Measurements from ENCODE around the gene SSBP4. TPM values are rescaled to one million over a fixed set of nuclear protein-coding genes. Genes with fewer than 3 reads are reported as not detected.
A peak's percentile ranks its signal among the peaks of the same experiment; 100 is the strongest.

The SSBP4 gene
- total RNA-seq, 1 donor from 2014 or later = 119 TPM

GRCh38 chr19:18450021-18450930, 31.1 kb downstream of the SSBP4 start:
- H3K4me3 ChIP-seq (ENCODE audit: low read depth, low read length) = no peak overlapping the region
- no peak for TF ChIP-seq CTCF (conservative IDR thresholded peaks at IDR 0.05; ENCODE audit: low read depth, low read length)
- DNase-seq (ENCODE audit: low read depth) = no peak

DNA sequence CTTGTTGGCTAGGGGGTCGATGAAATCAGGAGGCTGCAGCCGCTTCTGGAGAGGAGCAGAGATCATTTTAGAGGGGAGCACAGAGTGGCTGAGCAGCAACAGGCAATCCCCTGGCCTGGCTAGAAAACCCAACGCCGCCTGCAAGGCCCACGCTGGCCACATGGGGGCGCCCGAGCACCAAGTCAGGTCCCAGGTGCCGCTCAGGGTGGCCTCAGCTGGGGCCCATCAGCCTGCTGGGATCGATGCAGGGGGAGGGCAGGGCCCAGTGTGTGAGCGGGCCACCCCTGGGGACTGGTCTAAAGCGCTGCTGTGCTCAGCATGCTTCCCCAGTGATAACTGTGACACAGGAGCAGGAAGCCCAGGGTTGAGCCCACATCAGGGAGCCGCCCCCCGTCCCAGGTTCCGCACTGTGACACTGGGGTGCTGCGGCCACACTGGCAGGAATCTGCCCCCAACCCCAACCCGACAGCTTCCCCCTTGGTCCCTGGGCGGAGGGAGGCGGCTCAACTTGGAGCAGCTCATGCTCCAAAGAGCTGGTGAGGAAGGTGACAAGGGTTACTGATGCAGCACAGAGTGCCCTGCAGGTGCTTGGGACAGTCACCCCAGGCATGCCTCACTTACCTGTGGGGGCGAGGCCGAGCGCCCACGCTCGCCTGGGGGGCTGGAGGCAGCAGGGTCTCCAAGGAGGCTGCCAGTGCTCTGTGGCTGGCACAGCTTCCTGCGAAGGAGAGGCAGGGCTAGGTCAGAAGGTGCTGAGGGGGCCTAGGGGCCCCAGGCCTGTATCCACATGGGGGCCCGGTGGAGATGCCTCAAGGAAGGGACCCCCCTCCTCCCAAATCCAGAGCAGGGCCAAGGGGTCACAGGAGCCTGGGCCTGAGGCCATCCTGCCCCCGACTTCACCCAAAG, 32.0 kb downstream of the SSBP4 start:
- DNase-seq (ENCODE audit: low read depth) = no peak
- TF ChIP-seq CTCF (conservative IDR thresholded peaks at IDR 0.05; ENCODE audit: low read depth, low read length) = peak; percentile 90
- H3K4me3 ChIP-seq (ENCODE audit: low read depth, low read length) = no peak overlapping the region

DNA sequence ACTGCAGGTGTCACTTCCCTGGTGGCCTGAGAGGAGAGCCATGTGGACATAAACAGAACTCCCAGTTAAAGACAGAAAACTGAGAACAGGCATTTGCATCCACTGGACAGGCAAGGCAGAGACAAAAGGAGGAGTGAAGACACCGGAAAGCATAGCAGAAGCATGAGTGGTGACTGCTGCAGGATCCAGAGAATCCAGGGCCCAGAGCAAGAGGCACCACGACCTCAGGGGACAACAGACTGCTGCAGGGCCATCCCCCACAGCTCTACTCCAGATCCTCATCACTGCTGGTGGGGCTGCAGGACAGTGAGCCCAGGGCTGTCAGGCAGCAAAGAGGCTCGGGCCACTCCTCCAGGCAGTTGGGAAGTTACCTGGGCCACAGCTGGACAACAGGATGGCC, 33.2 kb downstream of the SSBP4 start:
- no peak for DNase-seq (ENCODE audit: low read depth)
- no peak overlapping the region for H3K4me3 ChIP-seq (ENCODE audit: low read depth, low read length)
- no peak for TF ChIP-seq CTCF (conservative IDR thresholded peaks at IDR 0.05; ENCODE audit: low read depth, low read length)

- TF ChIP-seq CTCF (conservative IDR thresholded peaks at IDR 0.05; ENCODE audit: low read depth, low read length) = no peak
- DNase-seq (ENCODE audit: low read depth) = no peak
- H3K4me3 ChIP-seq (ENCODE audit: low read depth, low read length) = no peak overlapping the region
These were observed 34.2 kb downstream of the SSBP4 start for GRCh38 chr19:18453269-18454024.

- no peak overlapping the region for H3K4me3 ChIP-seq (ENCODE audit: low read depth, low read length)
- TF ChIP-seq CTCF (conservative IDR thresholded peaks at IDR 0.05; ENCODE audit: low read depth, low read length) = no peak
- no peak for DNase-seq (ENCODE audit: low read depth)
These were observed 37.1 kb downstream of the SSBP4 start for GRCh38 chr19:18456279-18456678.

DNA sequence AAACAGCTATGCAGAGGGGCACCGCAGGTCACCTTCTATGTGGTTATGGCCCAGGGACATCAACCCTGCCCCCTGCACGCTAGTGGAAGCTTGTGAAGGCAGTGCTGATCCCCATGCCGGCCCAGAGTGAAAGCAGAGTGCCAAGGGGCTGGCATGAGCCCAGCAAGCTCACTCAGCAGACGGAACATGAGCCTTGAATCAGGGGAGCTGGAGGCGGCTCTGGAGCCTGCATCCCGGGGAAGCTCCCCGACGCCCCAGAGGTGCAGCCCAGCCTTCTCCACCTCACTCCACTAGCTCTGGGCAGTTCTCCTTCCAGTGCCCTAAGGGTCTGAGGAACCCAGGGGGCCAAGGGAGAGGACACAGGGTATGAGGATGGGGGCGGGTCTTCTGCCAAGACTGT, 37.8 kb downstream of the SSBP4 start:
- no peak overlapping the region for H3K4me3 ChIP-seq (ENCODE audit: low read depth, low read length)
- TF ChIP-seq CTCF (conservative IDR thresholded peaks at IDR 0.05; ENCODE audit: low read depth, low read length) = no peak
- DNase-seq (ENCODE audit: low read depth) = no peak

Data from epithelial cell of proximal tubule (primary cell).